ENCODE results near the gene DDX41.
"Not testable (repeated sequence)": the region's sequence is repeated elsewhere in the genome, so short reads cannot be mapped to it uniquely, and the experiment has no call there.

DDX41 gene

GRCh38 chr5:177537389-177538361, 20.9 kb upstream of the DDX41 start:
- DNase-seq, result no peak

- DNase-seq, result no peak
Observed at GRCh38 chr5:177536386-177536785, 19.6 kb upstream of the DDX41 start.

GRCh38 chr5:177535125-177535524, 18.4 kb upstream of the DDX41 start:
- no peak for DNase-seq

GRCh38 chr5:177534433-177534832, 17.7 kb upstream of the DDX41 start:
- DNase-seq, result not testable (repeated sequence)

GRCh38 chr5:177531209-177531940, 14.6 kb upstream of the DDX41 start:
- DNase-seq, result no peak

- no peak for DNase-seq
Observed at GRCh38 chr5:177530638-177531037, 13.9 kb upstream of the DDX41 start.

- no peak for DNase-seq
Observed at GRCh38 chr5:177529247-177530203, 12.8 kb upstream of the DDX41 start.

GRCh38 chr5:177528631-177529030, 11.9 kb upstream of the DDX41 start:
- no peak for DNase-seq

- DNase-seq, result no peak
Observed at GRCh38 chr5:177527595-177527994, 10.8 kb upstream of the DDX41 start.

- no peak for DNase-seq
Observed at GRCh38 chr5:177526791-177527190, 10.0 kb upstream of the DDX41 start.

- no peak for DNase-seq
Observed at GRCh38 chr5:177526191-177526590, 9.4 kb upstream of the DDX41 start.

- no peak for DNase-seq
Observed at GRCh38 chr5:177524941-177525655, 8.3 kb upstream of the DDX41 start.

GRCh38 chr5:177524539-177524900, 7.8 kb upstream of the DDX41 start:
- DNase-seq, result no peak

GRCh38 chr5:177523711-177524538, 7.2 kb upstream of the DDX41 start:
- no peak for DNase-seq

GRCh38 chr5:177520916-177521513, 4.3 kb upstream of the DDX41 start:
- DNase-seq, result no peak

- no peak for DNase-seq
Observed at GRCh38 chr5:177520271-177520670, 3.5 kb upstream of the DDX41 start.

GRCh38 chr5:177519463-177520235, 2.9 kb upstream of the DDX41 start:
- DNase-seq, result no peak

- no peak for DNase-seq
Observed at GRCh38 chr5:177515580-177515979, 1.2 kb downstream of the DDX41 start.

- DNase-seq, result no peak
Observed at GRCh38 chr5:177514541-177514940, 2.2 kb downstream of the DDX41 start.

GRCh38 chr5:177513500-177513899, 3.3 kb downstream of the DDX41 start:
- no peak for DNase-seq
